Loucy (cell line): Measurements from ENCODE around the gene HOGA1.

Experiments
- H2AFZ ChIP-seq: fragments of 200-600 bp; sonication (generic); 2 replicates; pipeline ENCODE4 v1.6.0; 2016; ENCODE audit warnings: antibody characterized with exemption, mild to moderate bottlenecking, low read length, moderate library complexity
- H3F3A ChIP-seq: fragments of 200-600 bp; 2 replicates; pipeline ENCODE4 v1.6.0; 2016; ENCODE audit warnings: antibody characterized with exemption, low read depth, mild to moderate bottlenecking
- H3K27me3 ChIP-seq: fragments of 200-600 bp; sonication (generic); 2 replicates; pipeline ENCODE4 v1.6.1; 2014; ENCODE audit warnings: low read length, mild to moderate bottlenecking; ENCODE audit not compliant: insufficient read depth, poor library complexity, severe bottlenecking
- H3K36me3 ChIP-seq: fragments of 200-600 bp; sonication (generic); 2 replicates; pipeline ENCODE4 v1.6.1; 2016; ENCODE audit warnings: low read length; ENCODE audit not compliant: insufficient read depth
- H3K4me1 ChIP-seq: fragments of 200-600 bp; sonication (generic); 2 replicates; pipeline ENCODE4 v1.5.1; 2014; ENCODE audit warnings: low read length, mild to moderate bottlenecking; ENCODE audit not compliant: insufficient read depth, poor library complexity, severe bottlenecking
- H3K4me2 ChIP-seq: fragments of 200-600 bp; sonication (generic); 2 replicates; pipeline ENCODE4 v1.6.0; 2014; ENCODE audit warnings: antibody characterized with exemption, low read length, low read depth, mild to moderate bottlenecking; ENCODE audit not compliant: poor library complexity, severe bottlenecking
- H3K4me3 ChIP-seq: fragments of 200-600 bp; sonication (generic); 2 replicates; pipeline ENCODE4 v1.5.1; 2014; ENCODE audit warnings: low read length, mild to moderate bottlenecking, mixed read lengths; ENCODE audit not compliant: poor library complexity, severe bottlenecking
- H3K79me2 ChIP-seq: fragments of 200-600 bp; sonication (generic); 2 replicates; pipeline ENCODE4 v1.6.1; 2014; ENCODE audit warnings: low read length; ENCODE audit not compliant: insufficient read depth
- H3K9ac ChIP-seq: fragments of 200-600 bp; sonication (generic); 2 replicates; pipeline ENCODE4 v1.6.0; 2014; ENCODE audit warnings: mild to moderate bottlenecking, low read depth, low read length, moderate library complexity; ENCODE audit not compliant: poor library complexity, severe bottlenecking
- H3K9me2 ChIP-seq: fragments of 200-600 bp; sonication (generic); replicated peaks from 2 replicates; pipeline ENCODE4 v1.6.1; 2016; ENCODE audit warnings: low read depth, low read length, mixed read lengths
- H3K9me3 ChIP-seq: fragments of 200-600 bp; sonication (generic); 2 replicates; pipeline ENCODE4 v1.6.1; 2014; ENCODE audit warnings: mild to moderate bottlenecking, antibody characterized with exemption, low read length, low read depth; ENCODE audit not compliant: insufficient read depth
- H4K20me1 ChIP-seq: fragments of 200-600 bp; sonication (generic); 2 replicates; pipeline ENCODE4 v1.6.0; 2014; ENCODE audit warnings: antibody characterized with exemption, low read length, mild to moderate bottlenecking; ENCODE audit not compliant: insufficient read depth, poor library complexity, severe bottlenecking
- CTCF ChIP-seq: fragments of 200-600 bp; sonication (generic); conservative IDR thresholded peaks from 2 replicates; pipeline ENCODE4 v1.5.1; 2014; ENCODE audit warnings: mild to moderate bottlenecking, antibody characterized with exemption, low read length
- EZH2phosphoT487 ChIP-seq: fragments of 200-600 bp; IDR thresholded peaks from 2 replicates; pipeline ENCODE4 v1.6.1; 2018; ENCODE audit warnings: antibody characterized with exemption, mild to moderate bottlenecking, moderate library complexity, borderline replicate concordance

The HOGA1 gene

GRCh38 chr10:97571622-97572021 is 12.6 kb upstream of the HOGA1 start:
- H3F3A ChIP-seq, result no peaks in the 10 kb centered on the region
- H3K9ac ChIP-seq, result no peak overlapping the region

DNA sequence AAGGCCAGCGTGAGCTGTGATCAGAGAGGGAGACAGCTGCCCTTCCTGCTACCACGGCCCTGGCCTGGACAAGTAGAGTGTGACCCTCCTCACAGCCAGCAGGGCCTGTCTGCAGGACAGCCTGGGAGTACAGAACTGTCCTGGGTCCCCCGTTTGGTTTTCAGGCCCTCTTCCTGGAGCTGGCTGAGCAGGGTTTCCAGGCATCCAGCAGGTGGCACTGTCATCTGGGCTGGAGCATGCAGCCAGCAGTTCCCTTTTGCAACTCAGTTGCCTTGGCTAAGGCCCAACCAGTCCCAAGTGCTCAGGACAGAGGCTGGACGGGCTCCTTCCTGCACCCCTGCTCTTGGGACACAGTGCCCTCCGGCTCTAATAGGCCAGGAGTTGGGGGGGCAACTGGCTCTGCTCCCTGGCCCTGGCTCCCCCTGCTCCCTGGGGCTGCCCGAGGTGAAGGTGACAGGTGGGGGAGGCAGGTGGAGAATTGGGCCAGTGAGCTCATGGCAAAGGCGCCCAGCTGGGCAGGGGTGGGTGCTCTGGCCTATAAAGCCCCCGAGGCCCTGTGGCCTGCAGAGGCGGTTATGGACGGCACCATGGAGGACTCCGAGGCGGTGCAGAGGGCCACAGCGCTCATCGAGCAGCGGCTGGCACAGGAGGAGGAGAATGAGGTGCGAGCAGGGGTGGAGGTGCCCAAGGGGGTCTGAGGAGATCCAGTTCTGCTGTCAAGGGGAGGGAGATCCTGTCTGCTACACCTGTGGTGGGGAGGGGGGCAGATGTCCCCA is 11.8 kb upstream of the HOGA1 start, which contains the start of gene ANKRD2:
ANKRD2 (plus strand) TSS at position 566 of the 776 bp plus-strand sequence; CDS start at position 576, 10 bp downstream.
- H3K9me3 ChIP-seq, result no peaks in the 10 kb centered on the region
- H2AFZ ChIP-seq, result no peak within 1 kb of the TSS

More at GRCh38 chr10:97571622-97572021, 12.6 kb upstream of the HOGA1 start:
- H2AFZ ChIP-seq, result no peak overlapping the region
- no peak overlapping the region for H3K4me2 ChIP-seq
- no peak overlapping the region for H3K4me3 ChIP-seq
- no peaks in the 10 kb centered on the region for H4K20me1 ChIP-seq
- no peaks in the 10 kb centered on the region for H3K9me2 ChIP-seq
- no peaks in the 10 kb centered on the region for H3K27me3 ChIP-seq
- no peaks in the 10 kb centered on the region for H3K79me2 ChIP-seq
- H3K36me3 ChIP-seq, result no peaks in the 10 kb centered on the region
- no peak for TF ChIP-seq EZH2phosphoT487
- no peak for TF ChIP-seq CTCF
- H3K4me1 ChIP-seq, result no peaks in the 10 kb centered on the region
- H3K9me3 ChIP-seq, result no peaks in the 10 kb centered on the region

DNA sequence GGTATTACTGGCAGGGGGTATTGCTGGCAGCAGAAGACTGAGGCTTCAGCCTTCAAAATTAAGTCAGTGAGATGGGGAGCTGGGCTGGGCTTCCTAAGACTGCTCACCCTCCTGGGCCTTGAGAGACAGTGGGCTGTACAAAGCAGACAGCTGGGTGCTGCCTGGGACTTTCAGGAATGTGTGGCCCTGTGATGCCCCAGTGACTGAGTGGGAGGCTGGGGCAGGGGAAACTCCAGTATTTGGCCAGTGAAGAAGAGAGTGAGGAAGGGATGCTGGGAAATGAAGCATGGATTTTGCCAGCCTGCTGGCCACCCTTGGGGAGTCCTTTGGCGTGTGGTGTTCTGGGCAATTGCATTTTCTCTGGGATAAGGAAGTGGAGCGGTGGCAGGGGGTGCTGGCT is 11.2 kb upstream of the HOGA1 start:
- Histone ChIP-seq H2AFZ (no peak overlapping the region), H3K27me3 (no peaks in the 10 kb centered on the region), H3K9me3 (no peaks in the 10 kb centered on the region), H3K4me2 (no peak overlapping the region), H3K4me1 (no peaks in the 10 kb centered on the region), H3F3A (no peaks in the 10 kb centered on the region), H3K79me2 (no peaks in the 10 kb centered on the region), H3K9ac (no peak overlapping the region), H3K9me2 (no peaks in the 10 kb centered on the region), H4K20me1 (no peaks in the 10 kb centered on the region), H3K36me3 (no peaks in the 10 kb centered on the region), H3K4me3 (no peak overlapping the region)
- TF ChIP-seq CTCF (no peak), EZH2phosphoT487 (no peak)

More for the DNA sequence above, 11.8 kb upstream of the HOGA1 start, which contains the start of gene ANKRD2:
- no peaks in the 10 kb centered on the region for H3F3A ChIP-seq
- TF ChIP-seq CTCF (peak; percentile 87), EZH2phosphoT487 (no peak)
- H3K4me3 ChIP-seq, result no peak within 1 kb of the TSS
- H3K4me1 ChIP-seq, result no peaks in the 10 kb centered on the region
- no peaks in the 10 kb centered on the region for H3K79me2 ChIP-seq
- no peak within 1 kb of the TSS for H3K9ac ChIP-seq
- no peaks in the 10 kb centered on the region for H3K9me2 ChIP-seq
- H3K4me2 ChIP-seq, result no peak within 1 kb of the TSS
- no peaks in the 10 kb centered on the region for H3K27me3 ChIP-seq
- no peaks in the 10 kb centered on the region for H4K20me1 ChIP-seq
- H3K36me3 ChIP-seq, result no peaks in the 10 kb centered on the region
